GM08714 (cell line): ENCODE measurements around the gene MINDY4.
"Not testable (repeated sequence)": the region's sequence is repeated elsewhere in the genome, so short reads cannot be mapped to it uniquely, and the experiment has no call there.

Experiments used
- H3K4me3 ChIP-seq: fragments of 200-500 bp; sonication (Bioruptor generic); 2 replicates; pipeline ENCODE4 v1.5.1; 2014; ENCODE audit warnings: mild to moderate bottlenecking, low read length, inconsistent platforms
- ZNF274 ChIP-seq: IDR thresholded peaks from 2 replicates; pipeline ENCODE4 v1.6.1; 2012; ENCODE audit warnings: mild to moderate bottlenecking, low read depth, low read length

Gene MINDY4

GRCh38 chr7:30799206-30799975 lies 28.2 kb downstream of the MINDY4 start:
- TF ChIP-seq ZNF274: no peak

GRCh38 chr7:30799976-30800661 lies 28.9 kb downstream of the MINDY4 start:
- no peak overlapping the region for H3K4me3 ChIP-seq
- TF ChIP-seq ZNF274: no peak

More at GRCh38 chr7:30799206-30799975, 28.2 kb downstream of the MINDY4 start:
- H3K4me3 ChIP-seq: no peak overlapping the region

- TF ChIP-seq ZNF274: no peak
- H3K4me3 ChIP-seq: no peak overlapping the region
Measured at GRCh38 chr7:30800785-30801252, 29.6 kb downstream of the MINDY4 start.

- TF ChIP-seq ZNF274: no peak
Measured at GRCh38 chr7:30802812-30803211, 31.6 kb downstream of the MINDY4 start.

GRCh38 chr7:30804078-30804661 lies 33.0 kb downstream of the MINDY4 start:
- no peak overlapping the region for H3K4me3 ChIP-seq
- TF ChIP-seq ZNF274: no peak

More at GRCh38 chr7:30802812-30803211, 31.6 kb downstream of the MINDY4 start:
- H3K4me3 ChIP-seq: no peak overlapping the region

- H3K4me3 ChIP-seq: no peak overlapping the region
- no peak for TF ChIP-seq ZNF274
Measured at GRCh38 chr7:30805081-30805691, 34.0 kb downstream of the MINDY4 start.

GRCh38 chr7:30805931-30806330 lies 34.7 kb downstream of the MINDY4 start:
- TF ChIP-seq ZNF274: no peak
- H3K4me3 ChIP-seq: no peak overlapping the region

- not testable (repeated sequence) for H3K4me3 ChIP-seq
Measured at GRCh38 chr7:30807477-30807876, 36.3 kb downstream of the MINDY4 start.

GRCh38 chr7:30807941-30808340 lies 36.7 kb downstream of the MINDY4 start:
- not testable (repeated sequence) for H3K4me3 ChIP-seq

GRCh38 chr7:30810986-30811385 lies 39.8 kb downstream of the MINDY4 start:
- no peak overlapping the region for H3K4me3 ChIP-seq
- no peak for TF ChIP-seq ZNF274

GRCh38 chr7:30812676-30813075 lies 41.5 kb downstream of the MINDY4 start:
- TF ChIP-seq ZNF274: no peak
- no peak overlapping the region for H3K4me3 ChIP-seq

GRCh38 chr7:30813466-30813865 lies 42.2 kb downstream of the MINDY4 start:
- no peak for TF ChIP-seq ZNF274
- no peak overlapping the region for H3K4me3 ChIP-seq

GRCh38 chr7:30814700-30815387 lies 43.6 kb downstream of the MINDY4 start:
- TF ChIP-seq ZNF274: no peak
- H3K4me3 ChIP-seq: no peak overlapping the region

- no peak for TF ChIP-seq ZNF274
Measured at GRCh38 chr7:30815388-30815854, 44.2 kb downstream of the MINDY4 start.

More at GRCh38 chr7:30815388-30815854, 44.2 kb downstream of the MINDY4 start:
- H3K4me3 ChIP-seq: no peak overlapping the region
